Suppressor macrophage (primary cell): ENCODE measurements around the gene C12orf75.
"Not testable (repeated sequence)": the region's sequence is repeated elsewhere in the genome, so short reads cannot be mapped to it uniquely, and the experiment has no call there.

Experiments
- DNase-seq, 4 experiments: peaks; one replicate each; pipeline ENCODE4 v3.0.0-alpha.2; 2020 to 2022

The C12orf75 gene

GRCh38 chr12:105378911-105379310 is 48.4 kb downstream of the C12orf75 start:
- DNase-seq: peak in 1 of 4 experiments; percentile 18

GRCh38 chr12:105382771-105383622 is 52.5 kb downstream of the C12orf75 start:
- DNase-seq: peak; percentile 56 to 80 (median 66)

GRCh38 chr12:105384220-105384619 is 53.7 kb downstream of the C12orf75 start:
- no peak for DNase-seq

- peak in 2 of 4 experiments; percentile 30 to 34 for DNase-seq
These were observed 54.5 kb downstream of the C12orf75 start for GRCh38 chr12:105384916-105385535.

GRCh38 chr12:105386431-105386830 is 55.9 kb downstream of the C12orf75 start:
- no peak for DNase-seq

- DNase-seq: no peak
These were observed 60.7 kb downstream of the C12orf75 start for GRCh38 chr12:105391231-105391630.

- peak in 2 of 4 experiments; percentile 10 to 22 for DNase-seq
These were observed 63.1 kb downstream of the C12orf75 start for GRCh38 chr12:105393587-105393986.

GRCh38 chr12:105396024-105396423 is 65.5 kb downstream of the C12orf75 start:
- no peak for DNase-seq

GRCh38 chr12:105396983-105397382 is 66.5 kb downstream of the C12orf75 start:
- no peak for DNase-seq

GRCh38 chr12:105398930-105399329 is 68.4 kb downstream of the C12orf75 start:
- no peak for DNase-seq

GRCh38 chr12:105399428-105400081 is 69.1 kb downstream of the C12orf75 start:
- no peak for DNase-seq

- no peak for DNase-seq
These were observed 69.7 kb downstream of the C12orf75 start for GRCh38 chr12:105400227-105400626.

GRCh38 chr12:105401198-105401597 is 70.7 kb downstream of the C12orf75 start:
- DNase-seq: no peak

GRCh38 chr12:105402366-105402765 is 71.9 kb downstream of the C12orf75 start:
- no peak for DNase-seq

- DNase-seq: no peak
These were observed 72.6 kb downstream of the C12orf75 start for GRCh38 chr12:105403095-105403494.

GRCh38 chr12:105404134-105404533 is 73.6 kb downstream of the C12orf75 start:
- not testable (repeated sequence) for DNase-seq

- DNase-seq: no peak
These were observed 76.0 kb downstream of the C12orf75 start for GRCh38 chr12:105406497-105406896.

- DNase-seq: no peak
These were observed 78.8 kb downstream of the C12orf75 start for GRCh38 chr12:105409279-105409678.

- DNase-seq: peak in 2 of 4 experiments; percentile 13 to 22
These were observed 79.4 kb downstream of the C12orf75 start for GRCh38 chr12:105409801-105410471.

GRCh38 chr12:105413911-105414487 is 83.5 kb downstream of the C12orf75 start:
- DNase-seq: no peak

- DNase-seq: no peak
These were observed 87.2 kb downstream of the C12orf75 start for GRCh38 chr12:105417732-105418131.

GRCh38 chr12:105418229-105418628 is 87.7 kb downstream of the C12orf75 start:
- DNase-seq: no peak
